Measurements from ENCODE around the gene PRKAR1B. TPM values are rescaled to one million over a fixed set of nuclear protein-coding genes. Genes with fewer than 3 reads are reported as not detected.

PRKAR1B gene
- total RNA-seq, 1 experiment from 2014 or later, result 14.1 TPM

- Histone ChIP-seq H4K20me1 (ENCODE audit: insufficient read depth) (no peaks in the 10 kb centered on the region), H3K79me2 (ENCODE audit: insufficient read depth, low read length) (peaks cover 73% of the 10 kb centered on the region), H3K9me3 (ENCODE audit: control insufficient read depth in 1 of 2, insufficient read depth in 1 of 2, low read depth in 1 of 2, low read length in 2 of 2) (peaks cover 0 to 17% of the 10 kb centered on the region in 2 experiments; a peak in 1 of 4 replicates), H3K4me1 (ENCODE audit: control insufficient read depth in 1 of 2, insufficient read depth in 2 of 2, low read length in 2 of 2) (peaks cover 20 to 40% of the 10 kb centered on the region in 2 experiments), H3K27ac (ENCODE audit: low read depth, low read length) (peak overlapping the region; percentile 46), H3K4me3 (replicated peaks in 1 of 2; ENCODE audit: low read depth in 1 of 2, low read length in 2 of 2) (peak overlapping the region; percentile 58 to 67), H3K9me2 (ENCODE audit: insufficient read depth) (no peaks in the 10 kb centered on the region), H3K36me3 (ENCODE audit: control insufficient read depth in 1 of 2, insufficient read depth in 2 of 2, low read length in 2 of 2) (peaks cover 7 to 49% of the 10 kb centered on the region in 2 experiments; a peak in 2 of 4 replicates), H3K4me2 (ENCODE audit: low read length) (peak overlapping the region; percentile 79), H2AFZ (ENCODE audit: low read depth, low read length, poor library complexity, severe bottlenecking) (no peak overlapping the region), H3K27me3 (ENCODE audit: insufficient read depth, low read length) (no peaks in the 10 kb centered on the region), H3K9ac (ENCODE audit: low read length) (peak overlapping the region; percentile 61)
- POLR2A ChIA-PET, result interaction anchor here (0.8 kb wide), 1 partner anchor 13 kb away, joined by 3 read pairs; no protein-coding TSS in a partner anchor
- DNase-seq (ENCODE audit: low read depth, low spot score) (no peak), ATAC-seq (no peak)
- TSS peak; percentile 30 for BruUV-seq (replicated peaks)
- RAD21 ChIA-PET (ENCODE audit: low non-redundant PET in 1 of 2, low total read pairs in 2 of 2, uncharacterized antibody in 2 of 2, unreplicated experiment in 2 of 2), result interaction anchor here in 1 of 2 experiments (0.7 to 0.8 kb wide), 2 partner anchors 143 to 993 kb away, joined by 3 read pairs; no protein-coding TSS in a partner anchor
- intact Hi-C loops (cut with micrococcal nuclease), result loop anchor here (2.0 to 5.0 kb wide), 2 partner anchors 87 to 211 kb away; partner anchors contain the start of gene PDGFA
- CTCF ChIA-PET, result no interaction called here
- TF ChIP-seq EZH2 (IDR thresholded peaks at IDR 0.05) (no peak), TCF7L2 (IDR thresholded peaks at IDR 0.05; ENCODE audit: borderline replicate concordance, extremely low read depth, insufficient read depth, insufficient read length) (no peak), EGR1 (IDR thresholded peaks at IDR 0.05; ENCODE audit: low read depth) (peak; percentile 62), MAX (IDR thresholded peaks at IDR 0.05) (peak; percentile 29; the same call in 1 of the 2 replicates)
Observed at GRCh38 chr7:727806-728460, 852 bp upstream of the PRKAR1B start.

- H3K27me3 ChIP-seq (ENCODE audit: insufficient read depth, low read length), result no peaks in the 10 kb centered on the region
- peak overlapping the region; percentile 79 for H3K4me2 ChIP-seq (ENCODE audit: low read length)
- peaks cover 7 to 45% of the 10 kb centered on the region in 2 experiments; a peak in 2 of 4 replicates for H3K36me3 ChIP-seq (ENCODE audit: control insufficient read depth in 1 of 2, insufficient read depth in 2 of 2, low read length in 2 of 2)
- no peak overlapping the region for H2AFZ ChIP-seq (ENCODE audit: low read depth, low read length, poor library complexity, severe bottlenecking)
- H3K4me1 ChIP-seq (ENCODE audit: control insufficient read depth in 1 of 2, insufficient read depth in 2 of 2, low read length in 2 of 2), result peaks cover 11 to 30% of the 10 kb centered on the region in 2 experiments
- BruUV-seq (replicated peaks), result no TSS peak
- peak; percentile 94 for TF ChIP-seq ZFX (IDR thresholded peaks at IDR 0.05)
- TF ChIP-seq JUND (IDR thresholded peaks at IDR 0.05), result no peak
- no peak for TF ChIP-seq CTCF (IDR thresholded peaks at IDR 0.05 in 2 of 3, conservative IDR thresholded peaks at IDR 0.05 in 1 of 3; ENCODE audit: borderline replicate concordance in 1 of 3, insufficient read depth in 1 of 3, low read depth in 2 of 3, low read length in 2 of 3)
- no peak for TF ChIP-seq CEBPB (IDR thresholded peaks at IDR 0.05; ENCODE audit: low read depth)
- no peak for TF ChIP-seq EGR1 (IDR thresholded peaks at IDR 0.05; ENCODE audit: low read depth)
- no peak for TF ChIP-seq RAD21 (IDR thresholded peaks at IDR 0.05; ENCODE audit: low read depth)
- ATAC-seq, result peak; percentile 46
- ChIA-PET POLR2A (no interaction called here), CTCF (no interaction called here), RAD21 (ENCODE audit: low non-redundant PET in 1 of 2, low total read pairs in 2 of 2, uncharacterized antibody in 2 of 2, unreplicated experiment in 2 of 2) (no interaction called here)
- DNase-seq (ENCODE audit: low read depth, low spot score), result no peak
- H3K9me2 ChIP-seq (ENCODE audit: insufficient read depth), result no peaks in the 10 kb centered on the region
- no peaks in the 10 kb centered on the region for H4K20me1 ChIP-seq (ENCODE audit: insufficient read depth)
- H3K27ac ChIP-seq (ENCODE audit: low read depth, low read length), result peak overlapping the region; percentile 96
- peak overlapping the region; percentile 58 to 67 for H3K4me3 ChIP-seq (replicated peaks in 1 of 2; ENCODE audit: low read depth in 1 of 2, low read length in 2 of 2)
- peak overlapping the region; percentile 61 for H3K9ac ChIP-seq (ENCODE audit: low read length)
- peaks cover 62% of the 10 kb centered on the region for H3K79me2 ChIP-seq (ENCODE audit: insufficient read depth, low read length)
- intact Hi-C loops (cut with micrococcal nuclease), result loop anchor here (2.0 to 5.0 kb wide), 2 partner anchors 86 to 209 kb away; partner anchors contain the start of gene PDGFA
- peaks cover 0 to 18% of the 10 kb centered on the region in 2 experiments; a peak in 1 of 4 replicates for H3K9me3 ChIP-seq (ENCODE audit: control insufficient read depth in 1 of 2, insufficient read depth in 1 of 2, low read depth in 1 of 2, low read length in 2 of 2)
Observed at GRCh38 chr7:726854-727103, 302 bp downstream of the PRKAR1B start.

All from HCT116 (cell line).